CD14-positive monocyte (primary cell): ENCODE measurements around the gene ADGRL3. TPM values are rescaled to one million over a fixed set of nuclear protein-coding genes. Genes with fewer than 3 reads are reported as not detected.

Experiments used
- DNase-seq, 3 donors: peaks; one replicate each; pipeline ENCODE4 v3.0.0-alpha.2; 2011 to 2022
- H2AFZ ChIP-seq: 2 replicates; pipeline ENCODE4 v1.6.0; 2012; ENCODE audit warnings: mild to moderate bottlenecking, low read depth, low read length, inconsistent platforms; ENCODE audit not compliant: insufficient read depth, poor library complexity, severe bottlenecking
- H3K27ac ChIP-seq, 2 donors: 1 replicate in 1 of 2; 2 replicates in 1 of 2; pipeline ENCODE4 v1.5.1; 2012 to 2013; ENCODE audit warnings: low read length in 2 of 2, control low read depth in 1 of 2, inconsistent platforms in 1 of 2, low read depth in 1 of 2, mild to moderate bottlenecking in 1 of 2
- H3K27me3 ChIP-seq, 2 donors: one replicate each; pipeline versions ENCODE4 v1.6.0 to v1.6.1; 2011 to 2013; ENCODE audit warnings: low read length in 2 of 2; ENCODE audit not compliant: control insufficient read depth in 2 of 2, insufficient read depth in 2 of 2
- H3K36me3 ChIP-seq, 2 donors: replicated peaks in 1 of 2; 1 replicate in 1 of 2; 2 replicates in 1 of 2; pipeline versions ENCODE4 v1.5.1 to v1.6.1; 2012 to 2013; ENCODE audit warnings: low read length in 2 of 2, control low read depth in 1 of 2, inconsistent platforms in 1 of 2, mild to moderate bottlenecking in 1 of 2; ENCODE audit not compliant: insufficient read depth in 2 of 2, control insufficient read depth in 1 of 2
- H3K4me1 ChIP-seq, 2 donors: 1 replicate in 1 of 2; 2 replicates in 1 of 2; pipeline versions ENCODE4 v1.5.1 to v1.6.1; 2012 to 2013; ENCODE audit warnings: low read length in 2 of 2, control low read depth in 1 of 2, inconsistent platforms in 1 of 2, mild to moderate bottlenecking in 1 of 2, moderate library complexity in 1 of 2; ENCODE audit not compliant: insufficient read depth in 2 of 2, control insufficient read depth in 1 of 2
- H3K4me2 ChIP-seq: replicated peaks from 2 replicates; pipeline ENCODE3; 2012; ENCODE audit warnings: low read length, moderate library complexity, mild to moderate bottlenecking; ENCODE audit not compliant: poor library complexity, severe bottlenecking; ENCODE audit errors: extremely low read depth
- H3K4me3 ChIP-seq, 3 experiments: fragments of 200-600 bp in 1 of 3; sonication (generic) in 1 of 3; replicated peaks in 1 of 3; 1 replicate in 2 of 3; 2 replicates in 1 of 3; pipeline ENCODE4 v1.5.1; 2011 to 2013; ENCODE audit warnings: low read length in 3 of 3, mild to moderate bottlenecking in 3 of 3, control low read depth in 2 of 3, low read depth in 2 of 3, inconsistent platforms in 1 of 3, moderate library complexity in 1 of 3
- H3K79me2 ChIP-seq: 2 replicates; pipeline ENCODE4 v1.6.0; 2012; ENCODE audit warnings: mild to moderate bottlenecking, control low read depth, inconsistent platforms, low read length, moderate library complexity; ENCODE audit not compliant: insufficient read depth
- H3K9ac ChIP-seq: 2 replicates; pipeline ENCODE4 v1.6.0; 2017; ENCODE audit warnings: low read length, mild to moderate bottlenecking; ENCODE audit not compliant: insufficient read depth, poor library complexity, severe bottlenecking
- H3K9me3 ChIP-seq, 2 donors: replicated peaks in 1 of 2; 1 replicate in 1 of 2; 2 replicates in 1 of 2; pipeline versions ENCODE4 v1.5.1 to v1.6.1; 2012 to 2013; ENCODE audit warnings: low read length in 2 of 2, control low read depth in 1 of 2; ENCODE audit not compliant: control insufficient read depth in 1 of 2, insufficient read depth in 1 of 2
- H4K20me1 ChIP-seq: 2 replicates; pipeline ENCODE4 v1.6.0; 2012; ENCODE audit warnings: mild to moderate bottlenecking, low read length, control low read depth, moderate library complexity; ENCODE audit not compliant: insufficient read depth
- H3K27ac Mint-ChIP-seq, 7 donors: one replicate each; pipeline ENCODE4 v1.8.0; 2020; ENCODE audit warnings: mild to moderate bottlenecking in 7 of 7, mixed read lengths in 7 of 7, moderate library complexity in 6 of 7, inconsistent platforms in 2 of 7
- H3K27me3 Mint-ChIP-seq, 3 donors: one replicate each; pipeline ENCODE4 v1.8.0; 2021 to 2022; ENCODE audit warnings: low read depth in 3 of 3, mild to moderate bottlenecking in 3 of 3, mixed read lengths in 3 of 3, moderate library complexity in 3 of 3, inconsistent platforms in 1 of 3
- H3K36me3 Mint-ChIP-seq, 2 donors: one replicate each; pipeline ENCODE4 v1.8.0; 2020; ENCODE audit warnings: mixed read lengths in 2 of 2, inconsistent platforms in 1 of 2, mild to moderate bottlenecking in 1 of 2
- H3K4me1 Mint-ChIP-seq: one replicate; pipeline ENCODE4 v1.8.0; 2020; ENCODE audit warnings: mild to moderate bottlenecking, mixed read lengths
- H3K4me3 Mint-ChIP-seq, 2 donors: one replicate each; pipeline ENCODE4 v1.8.0; 2020; ENCODE audit warnings: mild to moderate bottlenecking in 2 of 2, mixed read lengths in 2 of 2, moderate library complexity in 1 of 2
- H3K9me3 Mint-ChIP-seq, 7 donors: one replicate each; pipeline ENCODE4 v1.8.0; 2020 to 2022; ENCODE audit warnings: mixed read lengths in 7 of 7, mild to moderate bottlenecking in 6 of 7, moderate library complexity in 6 of 7, inconsistent platforms in 2 of 7
- WGBS: methylation state at CpG from one replicate; pipeline ENCODE4 v1.1.5; 2013; ENCODE audit warnings: missing lambda C conversion rate; ENCODE audit not compliant: insufficient coverage; 5-methylcytosine and 5-hydroxymethylcytosine counted together
- intact Hi-C, 2 donors: fragments of 100-400 bp; cut with micrococcal nuclease; formaldehyde crosslinking; loops; one replicate each; pipeline versions ENCODE4 v1.15.0 to v1.15.1; 2023
- polyA plus RNA-seq, 3 donors: library from polyadenylated mRNA; depleted of rRNA in 1 of 3; unstranded in 2 of 3; stranded (reverse) in 1 of 3; fragments of 300-500 nt in 2 of 3; fragments of >200 nt in 1 of 3; fragmentation: Illumina TruSeq in 2 of 3; gene quantifications; 1 replicate in 2 of 3; 2 replicates in 1 of 3; pipeline ENCODE4 v1.2.3, GENCODE V29; 2012 to 2021
- TF ChIP-seq, protein P1 (sequence below): fragments of 200-600 bp; IDR thresholded peaks from one replicate; pipeline ENCODE4 v1.8.0; 2022; ENCODE audit warnings: antibody characterized with exemption, mild to moderate bottlenecking

The ADGRL3 gene
- polyA plus RNA-seq, 3 donors: not detected

DNA sequence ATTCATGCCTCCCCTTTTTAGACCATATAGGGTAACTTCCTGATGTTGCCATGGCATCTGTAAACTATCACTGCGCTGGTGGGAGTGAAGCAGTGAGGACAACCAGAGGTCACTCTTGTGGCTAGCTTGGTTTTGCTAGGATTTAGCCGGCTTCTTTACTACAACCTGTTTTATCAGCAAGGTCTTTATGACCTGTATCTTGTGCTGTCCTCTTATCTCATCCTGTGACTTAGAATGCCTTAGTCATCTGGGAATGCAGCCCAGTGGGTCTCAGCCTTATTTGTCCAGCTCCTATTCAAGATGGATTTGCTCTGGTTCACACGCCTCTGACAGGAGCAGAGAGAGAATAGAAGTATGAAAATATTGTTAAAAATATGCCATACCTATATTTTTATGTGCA is 355.7 kb downstream of the ADGRL3 start:
- Histone ChIP-seq H3K4me2 (no peak overlapping the region), H3K9ac (no peak overlapping the region), H3K4me1 (no peaks in the 10 kb centered on the region), H3K27ac (no peak overlapping the region), H3K79me2 (no peaks in the 10 kb centered on the region), H3K27me3 (no peaks in the 10 kb centered on the region), H3K4me3 (no peak overlapping the region), H3K36me3 (no peaks in the 10 kb centered on the region), H4K20me1 (no peaks in the 10 kb centered on the region), H3K9me3 (no peaks in the 10 kb centered on the region), H2AFZ (no peak overlapping the region)
- DNase-seq: no peak
- intact Hi-C loops: no loop called here
- Mint-ChIP-seq H3K9me3 (peaks cover 0 to 2% (median 0%) of the 10 kb centered on the region in 7 donors), H3K36me3 (no peaks in the 10 kb centered on the region), H3K27ac (no peak overlapping the region), H3K4me1 (no peaks in the 10 kb centered on the region), H3K27me3 (peaks cover 0 to 3% (median 0%) of the 10 kb centered on the region in 3 donors), H3K4me3 (no peak overlapping the region)
- WGBS: no CpG with 5 or more reads among the region's 3 CpGs
- TF ChIP-seq, protein P1, sequence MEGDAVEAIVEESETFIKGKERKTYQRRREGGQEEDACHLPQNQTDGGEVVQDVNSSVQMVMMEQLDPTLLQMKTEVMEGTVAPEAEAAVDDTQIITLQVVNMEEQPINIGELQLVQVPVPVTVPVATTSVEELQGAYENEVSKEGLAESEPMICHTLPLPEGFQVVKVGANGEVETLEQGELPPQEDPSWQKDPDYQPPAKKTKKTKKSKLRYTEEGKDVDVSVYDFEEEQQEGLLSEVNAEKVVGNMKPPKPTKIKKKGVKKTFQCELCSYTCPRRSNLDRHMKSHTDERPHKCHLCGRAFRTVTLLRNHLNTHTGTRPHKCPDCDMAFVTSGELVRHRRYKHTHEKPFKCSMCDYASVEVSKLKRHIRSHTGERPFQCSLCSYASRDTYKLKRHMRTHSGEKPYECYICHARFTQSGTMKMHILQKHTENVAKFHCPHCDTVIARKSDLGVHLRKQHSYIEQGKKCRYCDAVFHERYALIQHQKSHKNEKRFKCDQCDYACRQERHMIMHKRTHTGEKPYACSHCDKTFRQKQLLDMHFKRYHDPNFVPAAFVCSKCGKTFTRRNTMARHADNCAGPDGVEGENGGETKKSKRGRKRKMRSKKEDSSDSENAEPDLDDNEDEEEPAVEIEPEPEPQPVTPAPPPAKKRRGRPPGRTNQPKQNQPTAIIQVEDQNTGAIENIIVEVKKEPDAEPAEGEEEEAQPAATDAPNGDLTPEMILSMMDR: no peak

DNA sequence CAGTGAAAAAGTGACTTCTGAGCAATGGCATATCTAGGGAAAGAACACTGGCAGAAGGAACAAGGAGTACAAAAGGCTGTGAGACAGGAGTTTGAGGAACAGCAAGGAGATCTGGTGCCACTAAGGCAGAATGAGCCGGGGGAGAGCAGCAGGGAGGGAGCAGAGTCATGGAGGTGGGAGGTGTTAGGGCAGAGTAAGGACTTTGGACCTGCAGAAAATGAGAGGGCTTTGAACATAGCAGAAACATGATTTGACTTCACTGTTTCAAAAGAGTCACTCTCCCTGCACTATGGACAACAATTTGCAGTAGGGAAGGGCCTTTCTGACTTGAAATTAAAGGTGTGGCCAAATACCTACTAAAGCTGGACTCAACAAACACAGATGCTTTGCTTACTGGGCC is 356.2 kb downstream of the ADGRL3 start:
- Histone ChIP-seq H3K4me2 (no peak overlapping the region), H3K4me1 (no peaks in the 10 kb centered on the region), H2AFZ (no peak overlapping the region), H3K27ac (no peak overlapping the region), H3K4me3 (no peak overlapping the region), H4K20me1 (no peaks in the 10 kb centered on the region), H3K79me2 (no peaks in the 10 kb centered on the region), H3K36me3 (no peaks in the 10 kb centered on the region), H3K9ac (no peak overlapping the region), H3K9me3 (no peaks in the 10 kb centered on the region), H3K27me3 (no peaks in the 10 kb centered on the region)
- intact Hi-C loops: no loop called here
- peaks cover 0 to 3% (median 0%) of the 10 kb centered on the region in 3 donors for H3K27me3 Mint-ChIP-seq
- H3K36me3 Mint-ChIP-seq: no peaks in the 10 kb centered on the region
- WGBS: 83% methylated on average over 1 of the region's 1 CpG
- DNase-seq: no peak
- no peak overlapping the region for H3K27ac Mint-ChIP-seq
- peaks cover 0 to 2% (median 0%) of the 10 kb centered on the region in 7 donors for H3K9me3 Mint-ChIP-seq
- no peak overlapping the region for H3K4me3 Mint-ChIP-seq
- TF ChIP-seq, protein P1: no peak
- no peaks in the 10 kb centered on the region for H3K4me1 Mint-ChIP-seq
